Lower leg skin (tissue), 3 donors: Measurements from ENCODE around the gene TRIO.

Source experiments
- CTCF ChIP-seq, 3 donors: fragments of 450-650 bp; IDR thresholded peaks; one replicate each; pipeline ENCODE4 v1.5.1; 2016; ENCODE audit warnings: antibody characterized with exemption in 3 of 3, mild to moderate bottlenecking in 3 of 3, moderate library complexity in 2 of 3
- POLR2A ChIP-seq, 2 donors: fragments of 450-650 bp; IDR thresholded peaks; one replicate each; pipeline ENCODE4 v1.6.1; 2016 to 2017; ENCODE audit warnings: antibody characterized with exemption in 2 of 2, mild to moderate bottlenecking in 1 of 2, moderate library complexity in 1 of 2

- TF ChIP-seq CTCF (IDR thresholded peaks at IDR 0.05) (no peak), POLR2A (IDR thresholded peaks at IDR 0.05) (no peak)
Observed at GRCh38 chr5:14332746-14333145, 189.6 kb downstream of the TRIO start.
